Measurements from ENCODE around the gene XPR1. TPM values are rescaled to one million over a fixed set of nuclear protein-coding genes. Genes with fewer than 3 reads are reported as not detected.

XPR1 gene
- total RNA-seq, 4 donors from 2014 or later, result 29.4 to 42.2 (median 33.7) TPM

DNA sequence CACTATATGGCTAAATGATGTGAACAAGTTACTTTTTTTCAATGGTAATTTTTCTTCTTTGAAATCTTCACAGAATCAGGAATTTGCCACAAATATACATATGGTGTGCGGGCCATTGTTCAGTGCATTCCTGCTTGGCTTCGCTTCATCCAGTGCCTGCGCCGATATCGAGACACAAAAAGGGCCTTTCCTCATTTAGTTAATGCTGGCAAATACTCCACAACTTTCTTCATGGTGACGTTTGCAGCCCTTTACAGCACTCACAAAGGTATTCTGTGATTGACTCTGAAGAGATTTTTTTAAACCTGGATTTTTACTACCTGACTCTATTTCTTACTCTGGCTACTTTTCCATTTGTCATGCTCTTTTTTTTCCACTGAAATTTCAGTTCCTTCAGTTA lies 204.6 kb downstream of the XPR1 start:
- intact Hi-C loops (cut with DNase I), result no loop called here
- H3K27me3 ChIP-seq, result no peaks in the 10 kb centered on the region
- H3K27ac ChIP-seq, result no peak overlapping the region
- no peak overlapping the region for H3K4me3 ChIP-seq (replicated peaks in 1 of 3)
- peaks cover 0 to 2% of the 10 kb centered on the region in 2 donors for H3K36me3 ChIP-seq
- no peak for DNase-seq
- no peaks in the 10 kb centered on the region for H3K9me3 ChIP-seq
- 94 to 96% methylated on average over 6 of the region's 6 CpGs for WGBS, 2 donors
- no peak for TF ChIP-seq POLR2A (IDR thresholded peaks at IDR 0.05)
- TF ChIP-seq, protein P1, sequence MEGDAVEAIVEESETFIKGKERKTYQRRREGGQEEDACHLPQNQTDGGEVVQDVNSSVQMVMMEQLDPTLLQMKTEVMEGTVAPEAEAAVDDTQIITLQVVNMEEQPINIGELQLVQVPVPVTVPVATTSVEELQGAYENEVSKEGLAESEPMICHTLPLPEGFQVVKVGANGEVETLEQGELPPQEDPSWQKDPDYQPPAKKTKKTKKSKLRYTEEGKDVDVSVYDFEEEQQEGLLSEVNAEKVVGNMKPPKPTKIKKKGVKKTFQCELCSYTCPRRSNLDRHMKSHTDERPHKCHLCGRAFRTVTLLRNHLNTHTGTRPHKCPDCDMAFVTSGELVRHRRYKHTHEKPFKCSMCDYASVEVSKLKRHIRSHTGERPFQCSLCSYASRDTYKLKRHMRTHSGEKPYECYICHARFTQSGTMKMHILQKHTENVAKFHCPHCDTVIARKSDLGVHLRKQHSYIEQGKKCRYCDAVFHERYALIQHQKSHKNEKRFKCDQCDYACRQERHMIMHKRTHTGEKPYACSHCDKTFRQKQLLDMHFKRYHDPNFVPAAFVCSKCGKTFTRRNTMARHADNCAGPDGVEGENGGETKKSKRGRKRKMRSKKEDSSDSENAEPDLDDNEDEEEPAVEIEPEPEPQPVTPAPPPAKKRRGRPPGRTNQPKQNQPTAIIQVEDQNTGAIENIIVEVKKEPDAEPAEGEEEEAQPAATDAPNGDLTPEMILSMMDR (IDR thresholded peaks at IDR 0.05), result no peak
- H3K4me1 ChIP-seq, result no peaks in the 10 kb centered on the region

DNA sequence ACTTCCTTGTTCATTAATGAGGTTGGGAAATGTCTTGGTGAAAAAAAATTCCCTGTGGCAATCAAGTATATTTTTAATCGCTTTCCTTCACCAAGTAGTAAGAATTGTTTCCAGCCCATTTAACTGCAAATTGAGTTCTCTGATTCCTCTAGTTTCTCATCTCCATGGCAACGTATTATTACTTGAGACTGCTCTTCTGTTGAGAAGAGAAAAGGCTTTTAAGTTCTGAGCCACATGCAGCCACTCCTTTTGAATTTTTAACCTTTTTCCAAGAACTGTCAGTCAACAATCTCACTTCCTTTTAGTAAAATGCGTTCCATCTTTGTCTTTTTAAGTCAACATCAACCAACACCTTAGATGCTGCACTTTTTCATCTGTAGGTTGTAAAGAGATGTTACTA lies 205.2 kb downstream of the XPR1 start:
- Histone ChIP-seq H3K9me3 (no peaks in the 10 kb centered on the region), H3K27ac (no peak overlapping the region), H3K4me1 (no peaks in the 10 kb centered on the region), H3K4me3 (replicated peaks in 1 of 3) (no peak overlapping the region), H3K36me3 (peaks cover 0 to 2% of the 10 kb centered on the region in 2 donors), H3K27me3 (no peaks in the 10 kb centered on the region)
- intact Hi-C loops (cut with DNase I), result no loop called here
- 76 to 80% methylated on average over 3 of the region's 3 CpGs for WGBS, 2 donors
- no peak for DNase-seq
- TF ChIP-seq, protein P1 (IDR thresholded peaks at IDR 0.05), result no peak
- no peak for TF ChIP-seq POLR2A (IDR thresholded peaks at IDR 0.05)

DNA sequence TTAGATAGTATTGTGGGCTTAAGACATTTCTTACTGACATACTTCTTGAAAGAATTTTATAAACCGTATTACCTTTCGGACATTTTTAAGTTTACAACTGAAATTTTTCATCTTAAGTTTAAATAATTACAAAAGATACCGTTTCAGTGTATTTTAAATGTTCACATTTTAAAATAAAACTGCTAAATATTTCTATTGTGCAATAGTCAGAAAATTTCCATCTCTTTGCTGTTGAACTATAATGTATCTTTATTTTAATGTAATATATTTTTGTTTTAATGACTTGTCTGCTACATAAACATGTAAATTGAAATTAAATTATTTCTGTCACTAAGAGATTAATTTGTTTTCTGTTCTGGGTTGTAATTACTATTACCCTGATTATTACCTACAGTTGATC lies 206.7 kb downstream of the XPR1 start:
- peaks cover 0 to 2% of the 10 kb centered on the region in 2 donors for H3K36me3 ChIP-seq
- no peaks in the 10 kb centered on the region for H3K27me3 ChIP-seq
- DNase-seq, result no peak
- peaks cover 0 to 9% of the 10 kb centered on the region in 2 donors for H3K4me1 ChIP-seq
- intact Hi-C loops (cut with DNase I), result no loop called here
- H3K27ac ChIP-seq, result no peak overlapping the region
- WGBS, 2 donors, result 97% methylated on average over 3 of the region's 3 CpGs
- TF ChIP-seq, protein P1 (IDR thresholded peaks at IDR 0.05), result no peak
- no peak for TF ChIP-seq POLR2A (IDR thresholded peaks at IDR 0.05)
- H3K4me3 ChIP-seq (replicated peaks in 1 of 3), result no peak overlapping the region
- no peaks in the 10 kb centered on the region for H3K9me3 ChIP-seq

DNA sequence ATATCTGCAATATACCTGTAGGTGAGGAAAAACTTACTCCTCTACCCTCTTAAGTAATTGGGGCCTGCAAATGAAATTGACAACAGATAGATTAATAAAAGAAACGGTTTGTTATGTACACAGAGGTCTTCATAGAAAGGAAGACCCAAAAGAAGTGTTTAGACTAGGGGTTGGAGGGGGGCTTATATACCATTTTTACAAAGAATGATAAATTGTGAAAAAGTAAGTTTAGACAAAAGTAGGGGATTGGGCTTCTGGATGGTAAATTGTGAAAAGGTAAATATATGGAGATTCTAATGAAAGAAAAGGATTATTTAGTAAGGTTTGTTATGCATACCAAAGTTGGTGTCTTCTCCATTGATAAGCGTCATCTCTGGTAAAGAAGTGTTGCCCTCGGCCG lies 207.7 kb downstream of the XPR1 start:
- Histone ChIP-seq H3K4me3 (replicated peaks in 1 of 3) (no peak overlapping the region), H3K27me3 (no peaks in the 10 kb centered on the region), H3K36me3 (peaks cover 0 to 2% of the 10 kb centered on the region in 2 donors), H3K9me3 (no peaks in the 10 kb centered on the region), H3K4me1 (peaks cover 0 to 9% of the 10 kb centered on the region in 2 donors), H3K27ac (no peak overlapping the region)
- 94 to 95% methylated on average over 4 of the region's 4 CpGs for WGBS, 2 donors
- intact Hi-C loops (cut with DNase I), result no loop called here
- DNase-seq, result no peak
- TF ChIP-seq, protein P1 (IDR thresholded peaks at IDR 0.05), result no peak
- no peak for TF ChIP-seq POLR2A (IDR thresholded peaks at IDR 0.05)

DNA sequence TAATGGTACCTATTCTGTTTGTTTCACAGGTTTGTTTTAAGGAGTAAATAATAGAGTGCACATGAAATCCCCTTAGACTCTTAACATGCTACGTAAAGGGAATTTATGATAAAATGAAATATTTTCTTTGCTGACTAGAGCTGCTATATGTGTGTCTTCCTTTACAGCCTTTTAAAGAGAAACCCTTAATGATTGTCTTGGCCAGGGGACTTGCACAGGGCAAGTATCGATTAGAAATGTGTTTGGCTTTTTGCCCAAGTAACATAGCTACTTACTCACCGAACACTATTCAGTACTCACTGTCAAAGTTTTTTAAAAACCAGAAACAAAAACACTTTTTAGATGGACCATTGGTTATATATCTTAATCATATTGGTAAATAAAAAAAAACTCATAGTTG lies 209.6 kb downstream of the XPR1 start:
- intact Hi-C loops (cut with DNase I), result no loop called here
- WGBS, 2 donors, result 84 to 86% methylated on average over 3 of the region's 3 CpGs
- Histone ChIP-seq H3K27me3 (no peaks in the 10 kb centered on the region), H3K9me3 (no peaks in the 10 kb centered on the region), H3K4me3 (replicated peaks in 1 of 3) (no peak overlapping the region), H3K4me1 (peaks cover 0 to 9% of the 10 kb centered on the region in 2 donors), H3K27ac (no peak overlapping the region), H3K36me3 (peaks cover 0 to 2% of the 10 kb centered on the region in 2 donors)
- no peak for TF ChIP-seq POLR2A (IDR thresholded peaks at IDR 0.05)
- TF ChIP-seq, protein P1 (IDR thresholded peaks at IDR 0.05), result no peak
- DNase-seq, result no peak
